AG04450 (cell line): ENCODE measurements around the gene PCNX2. TPM values are rescaled to one million over a fixed set of nuclear protein-coding genes. Genes with fewer than 3 reads are reported as not detected.

ENCODE experiments used
- CTCF ChIA-PET: fragments of 300-600, 350-600 bp; formaldehyde crosslinking; extraction: SDS; loops from one replicate; lab custom pipeline; 2022; ENCODE audit warnings: antibody characterized with exemption, inconsistent platforms; lab: Charles Lee
- POLR2A ChIA-PET: fragments of 350-600 bp; formaldehyde crosslinking; extraction: SDS; loops from one replicate; lab custom pipeline; 2021; ENCODE audit warnings: antibody characterized with exemption, inconsistent platforms; lab: Yijun Ruan, JAX
- DNase-seq: peaks from one replicate; pipeline ENCODE4 v3.0.0-alpha.2; 2011; ENCODE audit warnings: low read depth, low spot score
- H3K27ac ChIP-seq: one replicate; pipeline ENCODE4 v1.5.1; 2012; ENCODE audit warnings: low read depth, low read length, control low read depth
- H3K27me3 ChIP-seq: one replicate; pipeline ENCODE4 v1.6.0; 2012; ENCODE audit warnings: low read length; ENCODE audit not compliant: control insufficient read depth, insufficient read depth
- H3K4me3 ChIP-seq: 2 replicates; pipeline ENCODE4 v1.5.1; 2011; ENCODE audit warnings: mild to moderate bottlenecking, low read depth, low read length, control low read depth
- H3K9me3 ChIP-seq: 2 replicates; pipeline ENCODE4 v1.5.1; 2012; ENCODE audit warnings: low read length; ENCODE audit not compliant: control insufficient read depth, insufficient read depth
- polyA plus RNA-seq: library from polyadenylated mRNA; depleted of rRNA; stranded (reverse); fragments of >200 nt; gene quantifications from 2 replicates; pipeline ENCODE4 v1.2.3, GENCODE V29; 2011
- TF ChIP-seq, protein P1 (sequence below): IDR thresholded peaks from 2 replicates; pipeline ENCODE4 v1.5.1; 2011; ENCODE audit warnings: low read depth, low read length, control low read depth, inconsistent platforms

Gene PCNX2
- polyA plus RNA-seq, 1 experiment = 29.8 TPM

DNA sequence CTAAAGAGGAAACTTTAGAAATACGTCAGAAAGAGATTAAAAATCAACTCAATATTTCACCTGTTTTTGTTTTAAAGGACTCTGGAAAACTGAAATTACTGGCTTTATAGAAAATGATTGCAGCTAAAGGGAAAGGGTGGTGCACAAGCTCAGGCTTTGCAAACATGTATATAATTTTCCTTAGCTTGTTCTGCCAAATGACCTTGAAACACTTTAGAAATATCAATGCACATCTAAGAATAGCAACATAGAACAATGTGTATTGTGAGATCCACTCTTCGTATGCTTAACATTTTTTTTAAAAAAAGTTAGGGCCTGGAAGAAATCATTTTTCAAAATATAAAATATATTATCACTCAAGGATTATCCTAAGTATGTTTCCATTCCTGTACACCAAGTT, 201.3 kb downstream of the PCNX2 start:
- ChIA-PET POLR2A (no interaction called here), CTCF (no interaction called here)
- no peaks in the 10 kb centered on the region for H3K27me3 ChIP-seq
- H3K4me3 ChIP-seq = no peak overlapping the region
- TF ChIP-seq, protein P1, sequence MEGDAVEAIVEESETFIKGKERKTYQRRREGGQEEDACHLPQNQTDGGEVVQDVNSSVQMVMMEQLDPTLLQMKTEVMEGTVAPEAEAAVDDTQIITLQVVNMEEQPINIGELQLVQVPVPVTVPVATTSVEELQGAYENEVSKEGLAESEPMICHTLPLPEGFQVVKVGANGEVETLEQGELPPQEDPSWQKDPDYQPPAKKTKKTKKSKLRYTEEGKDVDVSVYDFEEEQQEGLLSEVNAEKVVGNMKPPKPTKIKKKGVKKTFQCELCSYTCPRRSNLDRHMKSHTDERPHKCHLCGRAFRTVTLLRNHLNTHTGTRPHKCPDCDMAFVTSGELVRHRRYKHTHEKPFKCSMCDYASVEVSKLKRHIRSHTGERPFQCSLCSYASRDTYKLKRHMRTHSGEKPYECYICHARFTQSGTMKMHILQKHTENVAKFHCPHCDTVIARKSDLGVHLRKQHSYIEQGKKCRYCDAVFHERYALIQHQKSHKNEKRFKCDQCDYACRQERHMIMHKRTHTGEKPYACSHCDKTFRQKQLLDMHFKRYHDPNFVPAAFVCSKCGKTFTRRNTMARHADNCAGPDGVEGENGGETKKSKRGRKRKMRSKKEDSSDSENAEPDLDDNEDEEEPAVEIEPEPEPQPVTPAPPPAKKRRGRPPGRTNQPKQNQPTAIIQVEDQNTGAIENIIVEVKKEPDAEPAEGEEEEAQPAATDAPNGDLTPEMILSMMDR = no peak
- no peak overlapping the region for H3K27ac ChIP-seq
- DNase-seq = no peak
- no peaks in the 10 kb centered on the region for H3K9me3 ChIP-seq

- POLR2A ChIA-PET = interaction anchor here (1.1 kb wide), 1 partner anchor 22 kb away, joined by 3 read pairs; no protein-coding TSS in a partner anchor
- Histone ChIP-seq H3K4me3 (no peak overlapping the region), H3K27ac (no peak overlapping the region), H3K27me3 (no peaks in the 10 kb centered on the region), H3K9me3 (no peaks in the 10 kb centered on the region)
- DNase-seq = no peak
- TF ChIP-seq, protein P1 = no peak
- CTCF ChIA-PET = no interaction called here
Measured at GRCh38 chr1:233090746-233091494, 204.6 kb downstream of the PCNX2 start.

GRCh38 chr1:233089251-233089650, 206.3 kb downstream of the PCNX2 start:
- no peaks in the 10 kb centered on the region for H3K9me3 ChIP-seq
- H3K4me3 ChIP-seq = no peak overlapping the region
- H3K27me3 ChIP-seq = no peaks in the 10 kb centered on the region
- DNase-seq = no peak
- H3K27ac ChIP-seq = no peak overlapping the region
- POLR2A ChIA-PET = no interaction called here
- TF ChIP-seq, protein P1 = no peak
- CTCF ChIA-PET = no interaction called here

GRCh38 chr1:233088613-233089012, 206.9 kb downstream of the PCNX2 start:
- TF ChIP-seq, protein P1 = no peak
- H3K27ac ChIP-seq = no peak overlapping the region
- CTCF ChIA-PET = no interaction called here
- H3K9me3 ChIP-seq = no peaks in the 10 kb centered on the region
- POLR2A ChIA-PET = no interaction called here
- no peak for DNase-seq
- no peaks in the 10 kb centered on the region for H3K27me3 ChIP-seq
- no peak overlapping the region for H3K4me3 ChIP-seq
